Fibroblast of skin of left biceps (primary cell): ENCODE results near the gene ZDHHC20.
"Not testable (repeated sequence)": the region's sequence is repeated elsewhere in the genome, so short reads cannot be mapped to it uniquely, and the experiment has no call there.

ENCODE experiments used
- DNase-seq, 2 experiments: peaks; one replicate each; pipeline ENCODE4 v3.0.0-alpha.2; 2013; ENCODE audit warnings: low read depth in 2 of 2

Gene ZDHHC20

DNA sequence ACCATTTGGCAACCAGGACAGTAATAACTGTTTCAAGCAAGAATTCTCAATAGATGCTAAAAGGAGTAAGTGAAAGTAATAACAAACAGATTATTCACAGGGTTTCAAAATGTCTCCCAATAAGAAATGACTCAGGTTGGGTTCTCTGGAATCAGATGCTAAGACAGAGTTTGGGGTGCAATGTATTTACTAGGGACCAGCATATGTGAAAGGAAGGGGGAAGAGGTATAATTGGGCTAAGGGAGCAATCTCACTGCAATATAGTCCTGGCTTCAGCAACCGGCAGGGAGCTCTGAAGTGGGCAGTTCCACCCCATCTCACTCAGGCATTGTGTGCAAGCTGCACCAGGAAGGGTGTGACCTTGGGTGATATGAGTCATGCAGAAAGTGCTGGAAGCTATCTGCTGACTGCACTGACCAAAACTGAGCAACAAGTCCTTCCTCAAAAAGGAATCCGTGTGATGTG lies 23.4 kb downstream of the ZDHHC20 start:
- no peak for DNase-seq

DNA sequence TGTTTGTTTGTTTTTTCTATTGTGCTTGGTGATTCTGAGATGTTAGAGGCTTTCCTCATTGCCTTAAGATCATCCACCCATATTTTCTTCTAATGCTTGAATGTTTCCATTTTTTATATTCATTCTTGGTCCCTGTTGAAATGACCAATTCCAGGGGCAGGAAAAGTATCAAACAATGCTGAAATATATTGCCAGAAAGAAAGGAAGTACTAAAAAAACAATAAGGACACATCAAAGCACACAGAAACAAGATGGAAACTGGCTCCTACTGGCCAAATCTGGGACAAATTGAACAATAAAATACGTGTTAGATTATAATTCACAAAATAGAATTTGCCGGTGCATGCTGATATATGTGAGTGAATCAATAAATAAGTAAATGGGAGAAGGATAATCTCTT lies 23.9 kb downstream of the ZDHHC20 start:
- no peak for DNase-seq

DNA sequence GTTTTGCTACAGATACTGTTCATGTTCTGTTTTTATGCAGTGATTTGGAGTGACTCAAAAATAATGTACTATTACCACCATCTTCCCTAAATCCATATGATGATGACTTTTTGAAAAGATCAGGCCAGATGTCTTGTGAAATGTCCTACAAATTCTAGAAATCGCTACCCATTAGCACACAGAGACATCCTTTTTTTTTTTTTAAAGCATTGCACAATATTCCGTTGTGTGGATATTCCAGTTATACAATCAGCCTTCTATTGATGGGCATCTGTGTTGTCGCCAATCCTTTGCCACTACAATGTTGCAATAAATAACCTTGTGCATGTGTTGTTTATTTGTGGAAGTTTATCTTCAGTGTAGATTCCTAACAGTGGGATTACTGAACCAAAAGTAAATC lies 24.5 kb downstream of the ZDHHC20 start:
- DNase-seq, result no peak

DNA sequence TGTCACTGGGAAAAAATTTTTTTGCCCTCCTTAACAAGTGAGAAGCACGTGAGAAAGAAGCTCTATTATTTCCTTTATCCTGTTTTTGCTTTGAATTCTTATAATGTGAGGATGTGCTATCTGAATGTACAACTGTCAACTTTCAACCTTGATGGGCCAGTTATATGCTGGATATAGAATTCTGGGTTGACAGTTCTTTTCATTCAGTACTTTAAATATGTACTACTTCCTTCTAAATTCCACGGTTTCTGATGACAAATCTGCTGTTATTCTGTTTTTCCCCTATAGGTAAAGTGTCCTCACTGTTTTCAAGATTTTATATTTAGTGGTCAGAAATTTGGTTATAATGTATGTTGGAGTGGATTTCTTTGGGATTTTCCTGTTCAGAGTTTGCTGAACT lies 29.9 kb downstream of the ZDHHC20 start:
- no peak for DNase-seq

DNA sequence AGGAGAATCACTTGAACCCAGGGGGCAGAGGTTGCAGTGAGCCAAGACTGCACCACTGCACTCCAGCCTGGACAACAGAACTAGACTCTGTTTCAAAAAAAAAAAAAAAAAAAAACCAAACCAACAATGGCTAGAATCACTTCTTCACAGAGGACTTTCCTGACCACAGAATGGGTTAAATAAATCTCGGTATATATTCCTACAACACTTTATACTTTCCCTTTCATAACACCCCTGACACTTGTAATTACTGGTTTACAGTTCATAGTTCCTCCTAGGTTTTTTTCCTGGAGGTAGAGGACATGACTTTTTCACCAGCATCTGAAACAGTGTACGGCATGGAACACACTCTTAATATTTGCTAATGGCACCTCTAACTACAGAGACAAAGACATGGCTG lies 31.4 kb downstream of the ZDHHC20 start:
- no peak for DNase-seq

DNA sequence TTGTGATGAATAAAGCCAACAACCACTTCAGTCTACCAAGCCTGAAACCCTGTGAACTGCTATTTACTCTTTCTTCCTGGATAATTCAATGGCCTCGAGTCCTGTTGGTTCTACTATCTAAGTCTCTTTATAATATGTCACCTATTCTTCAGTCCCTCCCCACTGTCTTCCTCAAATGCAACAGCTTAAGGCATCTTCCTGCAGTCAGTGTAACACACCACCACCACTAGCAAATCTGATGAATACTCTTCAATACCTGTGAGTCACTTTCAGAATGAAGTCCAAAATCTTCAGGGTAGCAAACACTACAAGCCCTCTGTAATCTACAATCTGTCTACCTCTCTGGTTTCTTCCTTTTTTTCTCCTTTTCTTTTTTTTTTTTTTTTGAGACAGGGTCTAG lies 32.9 kb downstream of the ZDHHC20 start:
- DNase-seq, result no peak

DNA sequence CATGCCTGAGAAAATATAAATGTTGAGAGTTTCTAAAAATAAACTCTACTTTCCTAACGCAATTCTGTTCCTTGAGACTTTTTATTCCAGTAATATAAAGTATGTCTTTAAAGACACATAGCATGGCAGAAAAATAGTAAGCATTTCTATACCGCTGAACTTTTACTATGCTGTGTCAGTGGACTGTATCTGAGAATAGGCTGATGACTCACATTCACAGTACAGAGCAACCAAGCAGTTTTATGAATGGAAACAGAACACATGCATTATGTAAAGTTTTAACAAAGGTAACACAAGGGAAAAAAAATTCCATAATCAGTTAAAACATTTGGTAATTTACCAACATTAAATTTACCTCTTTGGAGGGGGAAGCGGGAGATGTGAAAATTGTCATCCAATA lies 38.4 kb downstream of the ZDHHC20 start:
- no peak for DNase-seq

DNA sequence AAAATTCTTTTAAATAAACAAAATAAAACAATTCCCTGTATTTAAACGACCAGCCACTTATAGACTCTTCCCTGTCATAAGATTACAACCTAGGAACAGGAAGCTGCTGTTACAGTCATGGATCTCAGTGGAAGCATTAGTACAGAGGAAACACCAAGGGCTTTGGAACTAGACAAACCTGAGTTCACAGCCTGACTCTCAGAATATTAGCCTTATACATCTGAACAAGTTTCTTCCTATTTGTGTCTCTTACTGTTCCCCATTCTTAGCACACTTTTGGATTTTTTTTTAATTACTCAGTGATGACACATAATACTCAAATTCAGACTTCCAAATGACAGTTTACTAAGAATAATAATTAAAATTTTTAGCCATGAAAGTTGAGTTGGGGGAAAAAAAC lies 46.1 kb downstream of the ZDHHC20 start:
- no peak for DNase-seq

DNA sequence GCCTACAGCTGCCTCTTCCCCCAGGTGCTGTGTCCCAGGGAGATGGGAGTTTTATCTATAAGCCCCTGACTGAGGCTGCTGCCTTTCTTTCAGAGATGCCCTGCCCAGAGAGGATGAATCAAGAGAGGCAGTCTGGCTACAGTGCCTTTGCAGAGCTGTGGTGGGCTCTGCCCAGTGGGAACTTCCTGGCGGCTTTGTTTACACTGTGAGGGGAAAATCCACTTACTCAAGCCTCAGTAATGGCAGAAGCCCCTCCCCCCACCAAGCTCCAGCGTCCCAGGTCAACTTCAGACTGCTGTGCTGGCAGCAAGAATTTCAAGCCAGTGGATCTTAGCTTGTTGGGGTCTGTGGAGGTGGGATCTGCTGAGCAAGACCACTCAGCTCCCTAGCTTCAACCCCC lies 48.6 kb downstream of the ZDHHC20 start:
- not testable (repeated sequence) for DNase-seq

DNA sequence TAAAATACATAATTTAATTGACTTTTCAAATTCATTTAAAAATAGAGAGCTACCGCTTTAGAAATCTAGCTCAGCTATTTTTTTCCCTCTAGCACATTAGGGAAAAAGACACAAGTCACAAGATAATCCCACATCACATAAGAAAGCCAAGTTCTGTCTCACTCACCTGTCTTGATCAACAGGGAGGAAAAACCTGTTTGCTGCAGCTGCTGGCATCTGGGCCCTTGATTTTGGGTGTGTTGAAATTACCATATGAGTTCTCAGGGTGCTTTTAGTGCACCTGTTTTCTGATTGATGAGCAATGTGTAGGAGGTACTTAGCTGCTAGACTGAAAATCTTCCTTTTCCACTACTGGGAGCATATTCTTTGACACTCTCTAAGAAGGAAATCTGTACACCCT lies 53.8 kb downstream of the ZDHHC20 start:
- no peak for DNase-seq

DNA sequence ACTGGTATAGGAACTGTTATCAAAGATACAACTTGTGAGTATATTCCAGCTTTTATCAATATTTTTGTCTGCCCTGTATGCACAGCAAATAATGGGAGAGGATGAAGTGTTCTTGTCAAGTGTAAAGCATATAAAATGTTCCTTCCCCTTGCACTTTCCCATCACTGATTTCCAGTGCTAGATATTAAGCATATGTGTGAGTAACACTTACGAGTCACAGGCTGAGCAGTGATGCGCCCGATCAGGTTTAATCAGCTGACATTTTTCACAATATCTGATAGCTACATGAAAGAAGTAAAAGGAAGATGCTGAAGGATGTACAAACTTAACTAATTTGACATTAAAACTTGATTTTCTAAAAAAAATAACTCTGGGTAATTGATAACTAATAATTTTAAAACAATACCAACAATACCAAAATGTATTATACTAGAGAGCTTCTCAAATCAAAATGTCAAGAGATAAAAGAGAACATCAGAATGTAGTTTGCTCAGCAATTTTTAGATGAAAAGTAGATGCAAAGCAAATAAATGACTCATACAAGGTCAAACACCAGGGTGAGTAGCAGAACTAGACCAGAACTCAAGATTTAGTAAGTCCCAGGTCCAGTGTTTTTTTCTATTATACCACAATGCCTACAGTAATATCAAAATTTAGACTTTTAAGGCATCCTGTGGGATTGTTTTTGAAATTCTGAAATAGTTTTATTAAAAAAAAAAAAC lies 56.4 kb downstream of the ZDHHC20 start:
- no peak for DNase-seq

DNA sequence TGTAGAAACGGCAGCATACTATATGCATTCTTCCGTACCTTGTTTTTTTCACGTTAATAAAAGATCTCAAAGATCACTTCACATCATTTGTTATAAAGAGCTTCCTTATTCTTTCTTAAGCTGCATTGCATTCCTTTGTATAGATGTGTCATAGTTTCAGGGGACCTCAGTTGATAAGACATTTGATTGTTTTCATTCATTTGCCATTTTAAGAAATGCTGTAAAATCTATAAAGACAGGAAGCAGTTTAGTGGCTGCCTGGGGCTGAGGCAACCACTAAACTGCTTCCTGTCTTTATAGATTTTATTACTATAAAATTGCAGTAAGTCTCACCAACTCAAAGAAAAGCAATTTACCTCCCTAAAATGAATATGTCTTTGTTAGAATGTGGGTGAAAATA lies 59.4 kb downstream of the ZDHHC20 start:
- DNase-seq, result no peak

DNA sequence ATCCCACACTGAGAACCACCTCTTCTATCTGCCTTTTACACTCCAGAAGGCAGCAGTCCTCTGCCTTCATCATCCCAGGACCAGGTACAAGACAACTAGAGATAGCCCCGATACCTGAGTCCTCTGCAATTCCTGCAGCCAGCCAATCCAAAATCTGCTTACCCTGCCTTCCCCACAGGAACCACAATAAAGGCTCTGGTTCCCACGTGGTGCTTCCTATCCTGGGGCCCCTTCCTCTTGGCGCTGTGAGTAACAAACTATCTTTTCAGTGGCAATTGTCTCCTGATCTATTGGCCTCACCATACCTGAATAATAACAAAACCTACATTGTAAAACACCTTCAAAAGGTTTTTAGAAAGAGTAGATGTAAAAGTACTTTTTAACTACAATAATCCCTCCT lies 63.1 kb downstream of the ZDHHC20 start:
- no peak for DNase-seq

DNA sequence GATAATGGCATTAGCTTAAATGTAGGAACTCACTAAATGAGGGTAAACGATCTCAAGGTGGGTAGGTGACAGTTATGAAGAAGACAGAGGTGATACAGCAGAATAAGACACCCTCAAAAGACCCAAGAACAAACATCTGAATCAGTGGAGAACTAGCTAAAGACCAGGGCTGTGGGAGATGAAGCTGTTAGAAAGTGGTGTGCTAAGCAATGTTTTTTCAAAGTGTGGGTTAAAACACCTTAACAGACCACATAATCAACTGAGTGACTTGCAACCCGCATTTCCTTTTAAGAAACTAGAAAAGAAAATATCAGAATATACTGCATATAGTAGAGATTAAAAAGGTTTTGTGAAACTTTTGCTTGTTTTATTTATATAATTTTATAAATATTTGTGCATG lies 70.0 kb downstream of the ZDHHC20 start:
- no peak for DNase-seq

DNA sequence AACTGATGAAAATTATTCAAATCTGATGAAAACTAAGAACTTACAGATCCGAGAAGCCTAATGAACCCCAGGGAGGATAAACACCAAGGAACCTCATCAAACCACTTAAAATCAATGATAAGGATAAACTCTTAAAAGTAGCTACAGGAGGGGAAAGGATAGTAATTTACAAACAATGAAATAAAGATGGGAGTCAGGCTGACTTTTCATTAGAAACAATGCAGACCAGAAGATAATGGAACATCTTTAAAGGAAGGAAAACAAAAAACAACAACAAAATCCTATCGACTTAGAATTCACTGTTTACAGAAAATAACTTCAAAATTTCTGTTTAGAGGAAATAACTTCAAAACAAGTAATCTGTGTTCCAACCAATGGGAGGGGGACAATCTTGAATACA lies 73.4 kb downstream of the ZDHHC20 start:
- no peak for DNase-seq

DNA sequence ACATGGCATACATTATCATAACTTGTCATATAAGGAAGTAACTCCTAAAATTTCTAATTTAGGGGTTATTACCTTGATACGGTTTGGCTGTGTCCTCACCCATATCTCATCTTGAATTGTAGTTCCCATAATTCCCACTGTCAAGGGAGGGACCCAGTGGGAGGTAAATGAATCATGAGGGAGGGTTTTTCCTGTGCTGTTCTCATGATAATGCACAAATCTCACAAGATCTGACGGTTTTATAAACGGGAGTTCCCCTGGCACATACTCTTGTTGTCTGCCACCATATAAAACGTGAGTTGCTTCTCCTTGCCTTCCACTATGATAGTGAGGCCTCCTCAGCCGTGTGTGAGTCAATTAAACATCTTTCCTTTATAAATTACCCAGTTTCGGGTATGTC lies 76.0 kb downstream of the ZDHHC20 start:
- DNase-seq, result no peak

DNA sequence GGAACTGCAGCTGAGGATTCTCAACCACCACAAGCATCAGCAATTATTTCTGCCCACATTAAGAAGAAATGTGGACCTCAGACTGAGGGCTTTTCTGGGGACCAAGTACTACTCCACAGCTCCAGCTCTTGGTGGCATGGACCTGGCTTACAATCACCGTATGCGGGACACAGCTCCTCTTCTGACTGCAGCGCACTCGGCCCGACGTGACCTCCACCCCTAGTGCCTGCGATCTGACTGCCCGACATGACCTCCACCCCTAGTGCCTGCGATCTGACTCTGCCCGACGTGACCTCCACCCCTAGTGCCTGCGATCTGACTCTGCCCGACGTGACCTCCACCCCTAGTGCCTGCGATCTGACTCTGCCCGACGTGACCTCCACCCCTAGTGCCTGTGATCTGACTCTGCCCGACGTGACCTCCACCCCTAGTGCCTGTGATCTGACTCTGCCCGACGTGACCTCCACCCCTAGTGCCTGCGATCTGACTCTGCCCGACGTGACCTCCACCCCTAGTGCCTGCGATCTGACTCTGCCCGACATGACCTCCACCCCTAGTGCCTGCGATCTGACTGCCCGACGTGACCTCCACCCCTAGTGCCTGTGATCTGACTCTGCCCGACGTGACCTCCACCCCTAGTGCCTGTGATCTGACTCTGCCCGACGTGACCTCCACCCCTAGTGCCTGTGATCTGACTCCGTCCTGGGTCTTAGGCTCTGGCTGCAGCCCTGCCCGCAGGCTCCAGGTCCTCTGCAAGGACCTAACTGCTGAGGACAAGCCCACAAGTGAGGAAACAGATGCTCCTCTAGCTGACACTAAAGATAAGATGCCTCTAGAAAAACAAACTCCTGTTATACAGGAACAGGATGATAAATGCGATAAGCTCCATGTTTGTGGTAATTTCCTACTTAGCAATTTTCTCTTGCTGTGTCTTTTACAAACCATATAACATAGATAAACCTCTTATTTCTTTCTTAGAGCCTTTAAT lies 81.8 kb downstream of the ZDHHC20 start:
- not testable (repeated sequence) for DNase-seq

DNA sequence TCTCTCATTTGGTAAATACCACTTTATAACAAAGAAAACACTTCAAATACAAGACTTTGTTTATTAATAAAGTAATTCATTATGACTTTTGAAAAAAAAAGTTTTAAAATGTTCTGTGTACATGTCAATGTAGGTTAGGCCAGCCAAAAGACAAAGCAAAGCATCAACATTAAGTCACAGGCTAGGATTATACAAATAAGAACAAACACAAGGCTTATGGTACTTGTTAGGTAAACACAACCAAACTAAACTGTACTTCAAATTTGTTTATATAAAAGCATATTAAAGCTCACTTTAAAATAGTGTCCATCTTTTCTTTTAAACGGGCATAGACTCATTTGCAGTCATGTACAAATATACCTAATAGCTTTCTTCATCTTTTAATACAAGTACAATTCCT lies 86.6 kb downstream of the ZDHHC20 start:
- DNase-seq, result no peak

DNA sequence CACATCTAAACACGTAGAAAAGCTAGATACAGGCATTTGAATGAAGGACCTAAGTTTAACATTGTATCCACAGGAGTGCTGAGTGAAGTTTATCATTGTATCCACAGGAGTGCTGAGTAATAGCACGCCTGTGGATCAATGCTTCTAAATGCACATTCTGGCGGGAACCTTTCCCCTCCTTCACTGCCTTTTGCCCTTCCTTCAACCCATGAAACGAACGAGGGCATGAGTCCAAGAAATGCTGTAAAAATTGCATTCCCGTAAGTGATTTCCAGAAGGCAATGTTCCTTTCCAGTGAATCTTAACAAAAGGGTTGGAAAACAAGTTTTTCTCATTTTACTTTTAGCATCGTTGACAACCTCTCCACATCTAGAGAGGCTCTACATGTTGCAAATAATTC lies 88.1 kb downstream of the ZDHHC20 start:
- peak in 1 of 2 experiments; percentile 0 for DNase-seq

DNA sequence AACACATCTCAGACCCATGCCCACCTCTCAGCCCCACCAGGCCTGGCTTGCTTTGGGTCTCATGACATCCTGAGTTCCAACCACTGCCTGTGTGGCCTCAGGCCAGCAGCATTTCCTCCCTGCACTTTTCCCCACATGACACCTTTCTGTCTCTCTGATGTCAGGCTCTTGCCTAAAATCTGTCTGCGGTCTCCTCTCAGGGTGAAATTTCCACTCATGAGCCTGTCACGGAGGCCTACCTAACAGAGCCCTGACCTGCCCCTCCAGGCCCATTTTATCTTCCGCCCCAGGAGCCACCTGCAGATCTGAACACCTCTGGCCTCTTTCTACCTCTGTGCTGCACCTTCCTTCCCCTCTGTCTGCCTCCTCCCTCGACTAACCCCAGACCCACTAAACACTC lies 93.5 kb downstream of the ZDHHC20 start:
- no peak for DNase-seq

DNA sequence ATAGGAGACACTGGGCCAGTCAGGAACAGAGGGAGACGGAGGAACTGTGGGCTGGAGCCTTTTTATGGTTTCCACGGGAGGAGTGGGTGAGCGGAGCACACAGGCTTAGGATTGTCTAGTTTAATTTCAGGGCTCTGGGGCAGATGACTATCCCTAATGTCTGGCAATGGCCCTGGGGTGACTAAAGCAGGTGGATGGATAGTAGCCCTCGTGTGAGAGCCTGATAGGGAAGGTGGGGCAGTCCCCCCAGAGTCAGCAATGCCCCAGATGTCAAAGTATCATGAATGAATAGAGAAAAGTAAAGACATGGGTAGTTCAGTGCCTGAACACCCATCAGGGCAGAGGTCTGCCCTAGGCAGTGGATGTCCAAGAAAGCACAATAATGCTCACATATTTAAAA lies 94.2 kb downstream of the ZDHHC20 start:
- DNase-seq, result no peak

DNA sequence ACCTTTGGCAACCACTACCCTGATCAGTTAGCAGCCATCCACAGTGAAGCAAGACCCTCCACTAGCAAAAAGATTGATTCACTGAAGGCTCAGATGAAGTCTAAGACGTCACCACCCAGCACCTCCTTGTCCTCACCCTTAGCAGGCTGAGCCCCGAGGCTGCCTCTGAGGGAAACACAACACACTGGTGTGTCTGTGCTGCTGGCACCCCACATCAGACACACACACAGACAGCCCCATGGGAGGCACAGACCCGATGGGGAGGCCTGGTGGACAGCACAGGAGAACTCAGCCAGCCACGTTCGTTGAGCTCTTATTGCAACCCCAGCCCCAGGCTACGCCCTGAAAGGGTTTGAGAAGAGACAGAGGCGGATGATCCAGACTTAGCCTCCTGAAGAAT lies 94.7 kb downstream of the ZDHHC20 start:
- DNase-seq, result no peak

DNA sequence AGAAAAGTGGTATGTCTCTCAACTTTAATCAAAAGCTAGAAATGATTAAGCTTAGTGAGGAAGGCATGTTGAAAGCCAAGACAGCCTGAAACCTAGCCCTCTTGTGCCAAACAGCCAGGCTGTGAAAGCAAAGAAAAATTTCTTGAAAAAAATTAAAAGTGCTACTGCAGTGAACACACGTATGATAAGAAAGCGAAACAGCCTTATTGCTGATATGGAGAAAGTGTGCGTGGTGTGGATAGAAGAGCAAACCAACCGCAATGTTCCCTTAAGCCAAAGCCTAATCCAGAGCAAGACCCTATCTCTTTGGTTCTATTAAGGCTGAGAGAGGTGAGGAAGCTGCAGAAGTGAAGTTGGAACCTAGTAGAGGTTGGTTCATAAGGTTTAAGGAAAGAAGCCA lies 96.4 kb downstream of the ZDHHC20 start:
- no peak for DNase-seq
